ENCODE measurements around the gene CD79A.

Gene CD79A

DNA sequence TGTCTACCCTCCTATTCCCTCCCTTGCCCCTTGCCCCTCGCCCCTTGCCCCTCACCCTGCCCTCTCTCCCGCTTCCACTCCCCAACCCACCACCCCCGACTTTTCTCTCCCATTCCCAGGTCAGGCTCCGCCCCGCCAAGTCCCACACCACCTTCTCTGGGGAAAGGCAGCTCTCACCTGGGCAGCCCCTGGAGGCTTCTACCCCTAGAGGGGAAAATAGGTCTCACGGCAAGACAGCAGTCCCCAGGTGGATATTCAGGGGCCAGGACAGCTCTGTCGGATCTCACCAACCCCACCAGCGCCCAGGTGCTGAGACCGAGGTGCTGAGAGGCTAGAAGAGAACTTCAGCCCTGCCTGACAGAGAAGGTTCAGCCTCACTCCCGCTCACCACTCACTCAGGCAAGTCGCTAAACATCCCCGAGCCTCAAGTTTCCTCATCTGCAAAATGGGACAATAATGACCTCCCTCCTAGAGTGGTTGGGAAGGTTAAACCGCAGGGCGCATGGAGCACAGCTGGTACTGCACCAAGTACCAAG is 52.5 kb downstream of the CD79A start:
- no peak for DNase-seq

DNA sequence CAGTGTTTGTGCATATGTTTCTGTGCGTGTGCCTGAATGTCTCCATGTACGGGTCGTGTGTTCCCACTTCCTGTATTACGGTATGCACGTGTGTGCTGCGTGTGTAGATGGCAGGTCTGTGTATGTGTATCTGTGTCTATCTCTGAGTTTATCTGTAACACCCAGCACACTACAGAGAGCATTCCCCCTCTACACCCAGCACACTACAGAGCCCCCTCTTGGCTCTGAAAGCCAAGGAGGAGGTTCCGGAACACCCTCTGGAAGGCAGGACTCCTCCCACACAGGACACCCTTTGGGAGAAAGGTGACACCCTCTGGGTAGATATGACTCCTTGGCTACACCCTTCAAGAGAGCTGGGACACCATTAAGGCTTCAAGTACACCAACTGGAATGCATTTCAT is 53.2 kb downstream of the CD79A start:
- no peak for DNase-seq

All from amygdala (tissue), 56 donors.